Stimulated activated CD4-positive, alpha-beta T cell treated with anti-CD3 and anti-CD28 coated beads, Interleukin-1b, Interleukin-23, amount 100 ng/mL, for 4 hours (primary cell): ENCODE results near the gene HSPA2.
"Not testable (repeated sequence)": the region's sequence is repeated elsewhere in the genome, so short reads cannot be mapped to it uniquely, and the experiment has no call there.

Experiments used
- DNase-seq, 2 donors: peaks; one replicate each; pipeline ENCODE4 v3.0.0-alpha.2; 2020; ENCODE audit warnings: low read depth in 2 of 2

The HSPA2 gene

DNA sequence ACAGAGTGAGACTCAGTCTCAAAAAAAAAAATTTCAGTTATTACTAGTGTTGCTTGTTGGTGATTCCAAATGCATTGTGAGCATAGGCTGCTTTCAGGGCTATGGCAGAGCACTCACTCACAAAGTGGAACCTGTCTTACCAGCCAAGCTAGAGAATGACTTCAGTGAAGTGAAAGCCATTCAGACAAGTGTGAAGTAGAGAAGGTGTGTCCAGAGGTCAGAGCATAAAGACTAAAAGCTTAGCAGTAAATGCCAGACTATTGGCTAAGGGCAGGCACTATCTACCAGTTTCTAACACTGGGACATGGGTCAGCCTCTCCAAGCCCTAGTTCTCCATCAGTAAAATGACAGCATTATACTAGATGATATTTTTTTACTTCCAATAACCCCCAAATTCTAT lies 21.9 kb downstream of the HSPA2 start:
- DNase-seq, result no peak

GRCh38 chr14:64563696-64564095 lies 23.2 kb downstream of the HSPA2 start:
- DNase-seq, result no peak

DNA sequence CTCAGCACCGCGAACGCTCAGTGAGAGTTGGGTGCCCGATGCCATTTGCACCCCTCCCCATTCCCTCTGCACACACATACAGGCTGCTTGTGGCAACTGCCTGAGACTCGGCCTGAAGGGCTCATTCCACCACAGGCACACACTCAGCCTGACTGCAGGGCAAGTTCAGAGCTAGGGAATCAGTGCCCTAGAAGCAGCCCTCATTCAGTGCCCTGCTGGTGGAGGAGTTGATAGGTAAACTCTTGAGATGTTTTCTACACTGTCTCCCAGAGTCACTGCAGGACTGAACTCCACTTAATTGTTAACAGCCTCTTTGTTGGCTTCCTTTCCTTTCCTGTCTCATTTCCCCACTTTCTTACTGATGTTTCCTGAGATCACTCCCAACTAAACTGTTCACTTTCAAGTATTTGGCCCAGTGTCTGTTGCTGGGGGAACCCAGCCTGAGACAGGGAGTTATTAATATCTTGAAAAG lies 26.1 kb downstream of the HSPA2 start:
- no peak for DNase-seq

DNA sequence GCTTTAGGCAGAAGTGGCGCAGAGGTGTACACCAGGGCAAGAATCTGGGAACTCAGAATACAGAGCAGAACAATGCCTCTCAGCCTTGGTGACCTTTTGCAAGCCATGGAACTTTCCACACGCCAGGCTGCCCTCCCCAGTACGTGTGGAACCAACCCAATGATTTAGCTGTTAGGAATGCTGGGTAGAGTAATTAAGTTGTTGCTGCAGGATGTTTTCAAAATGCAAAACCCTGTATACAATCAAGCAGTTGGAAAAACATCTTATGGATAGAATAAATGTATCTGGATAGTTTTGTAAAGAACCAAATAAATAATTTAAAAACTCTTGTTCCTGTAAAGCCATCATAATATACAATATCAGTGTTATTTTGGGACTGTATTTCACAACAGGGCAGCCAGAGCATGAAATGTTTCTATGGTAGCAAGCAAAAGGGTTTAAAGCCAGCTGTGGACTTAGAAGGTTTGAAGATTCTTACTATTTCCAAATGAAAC lies 28.6 kb downstream of the HSPA2 start:
- DNase-seq, result no peak

- not testable (repeated sequence) for DNase-seq
These were observed 29.1 kb downstream of the HSPA2 start for GRCh38 chr14:64569646-64570045.

DNA sequence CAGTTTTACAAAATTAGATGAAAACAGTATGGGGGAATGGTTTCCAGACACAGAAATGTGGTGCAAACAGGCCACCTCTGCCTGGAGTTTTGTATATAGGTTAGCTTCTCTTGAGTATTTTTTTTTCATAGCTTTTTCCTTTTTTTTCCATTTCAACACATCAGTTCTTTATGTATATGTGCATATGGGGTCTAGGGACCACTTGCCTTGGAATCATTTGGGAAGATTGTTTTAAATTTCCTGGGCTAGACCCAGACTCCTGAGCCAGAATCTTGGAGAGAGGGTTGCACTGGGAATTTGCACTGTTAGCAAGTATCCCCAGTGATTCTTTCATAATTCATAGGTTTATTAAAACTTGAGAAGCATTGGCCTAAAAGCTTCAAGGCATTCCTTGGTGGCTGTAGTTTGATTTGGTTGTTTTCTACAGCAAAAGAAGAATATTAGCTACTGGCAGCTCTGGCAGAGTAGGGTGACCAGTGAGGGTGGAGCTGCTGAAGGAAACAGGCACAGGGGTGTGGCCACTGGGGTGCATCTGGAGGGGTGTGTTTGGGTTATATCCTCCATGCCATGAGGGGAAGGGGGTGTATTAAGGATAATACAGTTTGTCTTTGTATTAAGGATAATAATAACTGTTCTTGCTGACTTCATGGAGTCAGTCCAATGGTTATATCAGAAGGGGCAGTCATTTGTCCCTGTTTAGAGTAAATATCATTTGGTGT lies 32.0 kb downstream of the HSPA2 start:
- DNase-seq, result no peak

GRCh38 chr14:64573109-64573508 lies 32.6 kb downstream of the HSPA2 start:
- no peak for DNase-seq

GRCh38 chr14:64574371-64575107 lies 34.0 kb downstream of the HSPA2 start:
- DNase-seq, result no peak

DNA sequence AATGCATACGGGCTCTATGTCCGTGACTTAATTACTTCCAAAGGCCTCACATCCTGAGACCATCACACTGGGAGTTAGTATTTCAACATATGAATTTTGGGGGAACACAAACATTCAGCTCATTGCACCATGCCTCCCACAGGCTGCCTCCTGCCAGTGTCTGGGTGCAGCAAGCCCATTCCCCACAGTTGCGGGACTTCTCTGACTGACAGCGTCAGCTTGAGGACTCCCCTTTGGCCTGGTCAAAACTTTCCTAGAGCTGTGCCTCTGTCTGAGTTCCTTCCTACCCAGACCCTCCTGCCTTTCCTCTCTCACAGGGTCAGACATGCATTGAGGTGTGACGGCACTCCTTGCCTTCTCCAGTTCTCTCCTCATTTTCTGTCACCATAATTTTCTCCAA lies 36.7 kb downstream of the HSPA2 start:
- no peak for DNase-seq

DNA sequence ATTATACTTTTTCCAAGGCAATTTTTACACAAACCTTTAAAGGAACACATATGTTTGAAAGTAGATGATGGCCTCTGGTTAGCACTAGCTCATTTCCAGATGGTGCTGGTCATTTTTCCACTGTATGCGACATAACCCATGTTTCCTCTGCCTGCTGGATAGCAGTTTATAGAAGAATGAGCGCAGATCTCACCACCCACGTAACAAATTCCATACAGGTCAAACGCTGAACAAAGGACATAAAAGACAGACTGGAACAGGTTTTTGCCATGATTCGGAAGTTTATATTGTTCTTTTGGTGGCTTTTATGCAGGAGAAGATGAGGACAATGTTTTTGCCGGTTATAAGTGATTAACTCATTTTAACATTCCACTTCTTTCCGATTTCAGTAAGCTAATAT lies 39.9 kb downstream of the HSPA2 start:
- no peak for DNase-seq

- no peak for DNase-seq
These were observed 40.8 kb downstream of the HSPA2 start for GRCh38 chr14:64581363-64581762.

GRCh38 chr14:64581817-64582216 lies 41.3 kb downstream of the HSPA2 start:
- DNase-seq, result no peak

- no peak for DNase-seq
These were observed 43.6 kb downstream of the HSPA2 start for GRCh38 chr14:64584190-64584589.

DNA sequence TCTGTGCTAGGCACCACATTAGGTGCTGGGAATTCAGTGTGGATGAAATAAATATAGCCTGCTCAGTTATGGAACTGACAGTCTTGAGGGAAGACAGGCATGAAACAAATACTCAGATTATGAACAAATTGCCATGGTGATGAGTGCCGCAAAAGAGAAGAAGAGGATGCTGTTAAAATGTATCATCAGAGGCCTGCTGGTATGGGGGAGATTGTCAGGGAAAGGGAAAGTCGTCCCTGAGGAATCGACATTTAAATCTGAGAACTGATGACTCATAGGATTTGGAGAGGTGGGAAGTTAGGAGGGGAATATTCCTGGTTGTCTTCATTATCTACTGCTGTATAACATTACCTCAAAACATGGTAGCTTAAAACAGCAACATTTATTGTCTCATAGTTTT lies 51.3 kb downstream of the HSPA2 start:
- no peak for DNase-seq
